ENCODE measurements around the gene SRCAP. TPM values are rescaled to one million over a fixed set of nuclear protein-coding genes. Genes with fewer than 3 reads are reported as not detected.

Gene SRCAP
- total RNA-seq, result 91.1 and 93.4 TPM in 2 replicates

- H3K27me3 Mint-ChIP-seq (ENCODE audit: insufficient read depth), result peaks cover 2% of the 10 kb centered on the region
- DNase-seq (ENCODE audit: low spot score), result peak; percentile 83
- H3K4me3 Mint-ChIP-seq, result peak within 1 kb of the TSS; percentile 99
- no peaks in the 10 kb centered on the region for H3K9me3 Mint-ChIP-seq
- peaks cover 35% of the 10 kb centered on the region for H3K4me1 Mint-ChIP-seq (ENCODE audit: low read depth)
- intact Hi-C loops (cut with micrococcal nuclease), result loop anchor here (1.0 to 2.0 kb wide), 15 partner anchors 16 to 334 kb away; partner anchors contain the start of genes CFAP119, DCTPP1, FBRS and PRR14
- H3K27ac Mint-ChIP-seq, result peak within 1 kb of the TSS; percentile 99
- peaks cover 24% of the 10 kb centered on the region for H3K36me3 Mint-ChIP-seq (ENCODE audit: low read depth)
Measured at GRCh38 chr16:30698816-30699614, at the start of gene SRCAP. Gene SRCAP (plus strand): TSS chr16:30699171. CDS start chr16:30700825, 1,654 bp downstream.

GRCh38 chr16:30649725-30650368 lies 49.1 kb upstream of the SRCAP start:
- intact Hi-C loops (cut with micrococcal nuclease), result loop anchor here (1.0 to 10.0 kb wide), 15 partner anchors 8 to 823 kb away; partner anchors contain the start of genes ALDOA, CDIPT, FBRS and FBXL19

DNA sequence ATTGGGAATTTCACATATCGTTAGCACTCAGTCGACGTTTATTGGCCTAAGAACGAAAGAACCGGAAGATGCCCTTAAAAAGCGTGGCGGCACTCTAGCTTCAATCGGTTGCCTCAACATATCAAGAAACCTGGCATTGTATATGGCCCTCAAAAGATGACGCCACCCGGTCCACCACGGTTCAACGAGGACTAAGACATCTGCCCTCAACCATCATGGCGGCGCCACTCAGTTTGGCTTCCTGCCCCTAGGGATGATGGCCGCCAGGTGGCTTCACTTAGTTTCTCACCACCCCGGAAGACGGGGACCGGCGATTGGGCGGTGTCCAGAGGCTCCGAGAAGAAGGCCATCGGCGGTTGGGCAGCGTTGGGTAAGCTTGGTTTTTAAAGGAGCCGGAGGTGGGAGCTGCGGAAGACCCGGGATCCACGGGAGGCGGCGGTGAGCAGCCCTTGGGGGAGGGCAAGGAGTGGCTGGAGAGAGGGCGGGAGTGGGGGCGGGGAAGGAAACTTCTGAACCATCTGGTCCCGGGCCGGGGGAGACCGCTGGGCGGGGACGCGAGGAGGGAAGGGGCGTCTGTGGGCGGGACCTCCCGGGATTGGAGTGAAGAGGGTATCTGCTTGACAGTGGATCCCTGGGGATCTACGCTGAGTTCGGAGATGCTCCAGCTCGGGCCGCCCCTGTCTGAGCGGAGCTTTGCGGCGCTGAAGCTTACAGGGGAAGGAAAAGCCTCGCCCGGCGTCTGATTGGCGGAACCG lies 48.4 kb upstream of the SRCAP start, which contains the start of gene PRR14:
Gene PRR14 (plus strand): TSS at position 592 of the 755 bp plus-strand sequence. CDS start 686 bp downstream, outside the sequence.
- peak within 1 kb of the TSS; percentile 97 for H3K4me3 Mint-ChIP-seq
- peak within 1 kb of the TSS; percentile 98 for H3K27ac Mint-ChIP-seq
- H3K27me3 Mint-ChIP-seq (ENCODE audit: insufficient read depth), result peaks cover 2% of the 10 kb centered on the region
- intact Hi-C loops (cut with micrococcal nuclease), result loop anchor here (1.0 to 10.0 kb wide), 16 partner anchors 8 to 823 kb away; partner anchors contain the start of genes ALDOA, CDIPT, FBRS and FBXL19
- peaks cover 25% of the 10 kb centered on the region for H3K4me1 Mint-ChIP-seq (ENCODE audit: low read depth)
- H3K9me3 Mint-ChIP-seq, result no peaks in the 10 kb centered on the region
- DNase-seq (ENCODE audit: low spot score), result peak; percentile 98
- H3K36me3 Mint-ChIP-seq (ENCODE audit: low read depth), result peaks cover 28% of the 10 kb centered on the region

More at GRCh38 chr16:30649725-30650368, 49.1 kb upstream of the SRCAP start:
- no peaks in the 10 kb centered on the region for H3K9me3 Mint-ChIP-seq
- H3K36me3 Mint-ChIP-seq (ENCODE audit: low read depth), result peaks cover 22% of the 10 kb centered on the region
- peaks cover 4% of the 10 kb centered on the region for H3K27me3 Mint-ChIP-seq (ENCODE audit: insufficient read depth)
- peak overlapping the region; percentile 98 for H3K27ac Mint-ChIP-seq
- no peak for DNase-seq (ENCODE audit: low spot score)
- H3K4me3 Mint-ChIP-seq, result peak overlapping the region; percentile 97
- peaks cover 25% of the 10 kb centered on the region for H3K4me1 Mint-ChIP-seq (ENCODE audit: low read depth)

DNA sequence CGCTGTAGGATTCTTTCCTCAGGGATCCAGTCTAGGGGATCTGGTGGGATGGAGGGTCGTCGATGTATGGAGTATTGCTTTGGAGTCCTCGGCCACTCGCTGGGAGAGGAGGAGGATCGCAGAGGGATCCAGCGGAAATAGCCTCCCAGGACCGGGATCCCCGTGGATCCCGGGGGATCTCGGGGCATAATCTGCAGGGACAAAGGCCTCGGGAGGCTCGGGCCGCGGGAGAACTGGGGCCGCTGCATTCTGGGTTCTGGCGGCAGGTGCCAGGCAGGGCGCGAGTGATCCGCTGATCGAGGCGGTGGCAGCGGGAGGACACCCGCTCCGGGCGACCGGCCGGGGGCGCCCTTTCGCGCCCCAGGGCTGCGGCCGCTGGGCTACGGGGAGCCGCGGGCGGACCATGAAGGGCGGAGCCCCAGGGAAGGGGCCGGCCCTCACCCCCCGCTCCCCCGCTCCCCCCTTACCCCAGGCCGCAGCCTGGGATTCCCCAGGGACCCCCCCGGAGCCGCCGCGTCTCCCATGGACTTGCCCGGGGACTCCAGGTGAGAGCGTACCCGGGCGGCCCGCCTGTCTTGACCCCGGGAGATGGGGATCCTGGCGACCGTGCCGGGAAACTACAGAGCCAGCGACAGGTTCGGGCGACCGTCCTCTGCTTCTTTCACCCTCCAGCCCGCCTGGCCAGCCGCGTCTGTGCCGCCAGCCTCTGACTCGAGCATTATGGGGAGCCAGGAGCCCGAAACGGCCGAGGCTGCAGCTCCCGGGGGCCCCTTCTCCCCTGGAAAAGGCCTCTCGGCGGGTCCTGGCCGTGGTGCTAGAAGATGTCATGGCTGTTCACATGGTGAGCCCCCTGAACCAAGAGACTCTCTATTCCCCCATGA lies 47.6 kb upstream of the SRCAP start:
- Mint-ChIP-seq H3K27ac (peak overlapping the region; percentile 98), H3K4me3 (peak overlapping the region; percentile 97), H3K27me3 (ENCODE audit: insufficient read depth) (no peaks in the 10 kb centered on the region), H3K9me3 (no peaks in the 10 kb centered on the region), H3K36me3 (ENCODE audit: low read depth) (peaks cover 35% of the 10 kb centered on the region), H3K4me1 (ENCODE audit: low read depth) (peaks cover 30% of the 10 kb centered on the region)
- peak; percentile 76 for DNase-seq (ENCODE audit: low spot score)
- intact Hi-C loops (cut with micrococcal nuclease), result loop anchor here (1.0 to 10.0 kb wide), 9 partner anchors 43 to 824 kb away; partner anchors contain the start of genes ALDOA, CDIPT, FBXL19 and PHKG2

DNA sequence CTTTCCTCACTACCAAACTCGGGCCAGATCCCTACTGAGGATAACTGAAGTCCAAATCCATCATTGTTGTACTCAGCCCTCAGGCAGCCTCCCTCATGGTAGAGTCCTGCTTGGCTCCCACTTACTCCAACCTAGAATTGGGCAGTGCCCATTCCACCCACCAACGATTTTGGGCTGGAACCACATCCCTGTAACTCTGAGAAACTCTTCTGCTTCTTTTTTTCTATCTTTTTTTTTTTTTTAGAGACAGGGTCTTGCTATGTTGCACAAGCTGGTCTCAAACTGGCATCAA lies 47.0 kb upstream of the SRCAP start:
- intact Hi-C loops (cut with micrococcal nuclease), result loop anchor here (5.0 to 10.0 kb wide), 3 partner anchors 677 to 825 kb away; partner anchors contain the start of genes CDIPT and TAOK2
- no peak for DNase-seq (ENCODE audit: low spot score)
- Mint-ChIP-seq H3K36me3 (ENCODE audit: low read depth) (peaks cover 40% of the 10 kb centered on the region), H3K4me3 (peak overlapping the region; percentile 89), H3K9me3 (no peaks in the 10 kb centered on the region), H3K27ac (peak overlapping the region; percentile 86), H3K27me3 (ENCODE audit: insufficient read depth) (no peaks in the 10 kb centered on the region), H3K4me1 (ENCODE audit: low read depth) (peaks cover 36% of the 10 kb centered on the region)

- H3K9me3 Mint-ChIP-seq, result no peaks in the 10 kb centered on the region
- intact Hi-C loops (cut with micrococcal nuclease), result loop anchor here (5.0 to 10.0 kb wide), 3 partner anchors 678 to 825 kb away; partner anchors contain the start of genes CDIPT and TAOK2
- peak overlapping the region; percentile 86 for H3K27ac Mint-ChIP-seq
- H3K36me3 Mint-ChIP-seq (ENCODE audit: low read depth), result peaks cover 45% of the 10 kb centered on the region
- H3K27me3 Mint-ChIP-seq (ENCODE audit: insufficient read depth), result no peaks in the 10 kb centered on the region
- no peak for DNase-seq (ENCODE audit: low spot score)
- peaks cover 44% of the 10 kb centered on the region for H3K4me1 Mint-ChIP-seq (ENCODE audit: low read depth)
- peak overlapping the region; percentile 89 for H3K4me3 Mint-ChIP-seq
Measured at GRCh38 chr16:30652718-30653117, 46.3 kb upstream of the SRCAP start.

GRCh38 chr16:30654856-30655255 lies 44.1 kb upstream of the SRCAP start:
- DNase-seq (ENCODE audit: low spot score), result no peak
- intact Hi-C loops (cut with micrococcal nuclease), result loop anchor here (5.0 to 10.0 kb wide), 4 partner anchors 680 to 848 kb away; partner anchors contain the start of genes CDIPT, MAZ and TAOK2
- peaks cover 42% of the 10 kb centered on the region for H3K4me1 Mint-ChIP-seq (ENCODE audit: low read depth)
- H3K27ac Mint-ChIP-seq, result peak overlapping the region; percentile 61
- no peaks in the 10 kb centered on the region for H3K27me3 Mint-ChIP-seq (ENCODE audit: insufficient read depth)
- peak overlapping the region; percentile 30 for H3K4me3 Mint-ChIP-seq
- no peaks in the 10 kb centered on the region for H3K9me3 Mint-ChIP-seq
- peaks cover 46% of the 10 kb centered on the region for H3K36me3 Mint-ChIP-seq (ENCODE audit: low read depth)

DNA sequence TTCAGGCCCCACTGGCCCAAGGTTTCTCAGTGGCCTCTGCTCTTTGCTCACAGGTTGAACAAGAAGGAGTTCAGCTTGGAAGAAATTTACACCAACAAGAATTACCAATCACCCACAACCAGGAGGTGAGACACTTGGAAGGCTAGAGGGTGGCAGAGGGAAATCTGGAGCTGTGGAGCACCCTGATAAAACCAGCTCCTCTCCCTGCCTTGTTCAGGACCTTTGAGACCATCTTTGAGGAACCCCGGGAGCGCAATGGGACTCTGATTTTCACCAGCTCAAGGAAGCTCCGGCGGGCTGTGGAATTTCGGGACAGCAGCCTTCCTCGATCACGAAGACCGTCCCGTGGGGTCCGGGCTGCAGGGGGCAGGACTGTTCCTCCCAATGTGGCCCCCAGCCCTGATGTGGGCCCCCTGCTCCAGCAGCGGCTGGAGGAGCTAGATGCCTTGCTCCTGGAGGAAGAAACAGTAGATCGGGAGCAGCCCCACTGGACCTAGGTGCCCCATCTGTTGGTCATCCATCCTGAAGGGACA lies 43.1 kb upstream of the SRCAP start:
- Mint-ChIP-seq H3K4me3 (no peak overlapping the region), H3K9me3 (no peaks in the 10 kb centered on the region), H3K4me1 (ENCODE audit: low read depth) (peaks cover 40% of the 10 kb centered on the region), H3K36me3 (ENCODE audit: low read depth) (peaks cover 48% of the 10 kb centered on the region), H3K27me3 (ENCODE audit: insufficient read depth) (no peaks in the 10 kb centered on the region), H3K27ac (peak overlapping the region; percentile 29)
- intact Hi-C loops (cut with micrococcal nuclease), result loop anchor here (5.0 to 10.0 kb wide), 3 partner anchors 681 to 849 kb away; partner anchors contain the start of genes CDIPT, MAZ and TAOK2
- DNase-seq (ENCODE audit: low spot score), result no peak

DNA sequence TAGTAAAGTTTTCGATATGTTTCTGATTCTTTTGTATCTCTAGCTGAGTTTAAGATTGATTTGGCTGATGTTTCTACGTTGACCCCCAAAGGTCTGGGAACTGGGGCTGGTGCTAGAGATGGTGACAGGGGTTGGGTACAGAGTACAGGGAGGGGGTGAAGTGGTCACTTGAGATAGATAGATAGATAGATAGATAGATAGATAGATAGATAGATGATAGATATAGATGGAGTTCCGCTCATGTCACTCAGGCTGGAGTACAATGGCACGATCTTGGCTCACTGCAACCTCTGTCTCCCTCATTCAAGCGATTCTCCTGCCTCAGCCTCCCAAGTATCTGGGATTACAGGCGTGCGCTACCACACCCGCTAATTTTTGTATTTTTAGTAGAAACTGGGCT lies 42.6 kb upstream of the SRCAP start:
- Mint-ChIP-seq H3K9me3 (no peaks in the 10 kb centered on the region), H3K4me3 (peak overlapping the region; percentile 24), H3K36me3 (ENCODE audit: low read depth) (peaks cover 52% of the 10 kb centered on the region), H3K27ac (peak overlapping the region; percentile 90), H3K4me1 (ENCODE audit: low read depth) (peaks cover 45% of the 10 kb centered on the region), H3K27me3 (ENCODE audit: insufficient read depth) (no peaks in the 10 kb centered on the region)
- intact Hi-C loops (cut with micrococcal nuclease), result loop anchor here (5.0 to 10.0 kb wide), 3 partner anchors 682 to 849 kb away; partner anchors contain the start of genes CDIPT, MAZ and TAOK2
- DNase-seq (ENCODE audit: low spot score), result no peak

- no peaks in the 10 kb centered on the region for H3K9me3 Mint-ChIP-seq
- peak overlapping the region; percentile 85 for H3K4me3 Mint-ChIP-seq
- peak overlapping the region; percentile 90 for H3K27ac Mint-ChIP-seq
- intact Hi-C loops (cut with micrococcal nuclease), result loop anchor here (5.0 to 10.0 kb wide), 3 partner anchors 682 to 850 kb away; partner anchors contain the start of genes CDIPT, MAZ and TAOK2
- H3K4me1 Mint-ChIP-seq (ENCODE audit: low read depth), result peaks cover 47% of the 10 kb centered on the region
- DNase-seq (ENCODE audit: low spot score), result no peak
- peaks cover 55% of the 10 kb centered on the region for H3K36me3 Mint-ChIP-seq (ENCODE audit: low read depth)
- H3K27me3 Mint-ChIP-seq (ENCODE audit: insufficient read depth), result no peaks in the 10 kb centered on the region
Measured at GRCh38 chr16:30656974-30657865, 41.8 kb upstream of the SRCAP start.

All from activated T-helper 1 cell treated with anti-CD3 and anti-CD28 coated beads, Interleukin-12 subunit alpha, Interleukin-12 subunit beta, Interleukin-2, Interleukin-4 antibody, amounts not matched to agents 30 ng/mL and 10 ng/mL and 1 ng/mL, durations not matched to agents 14 hours and 24 hours and 36 hours (primary cell).